ENCODE measurements around the gene LBHD1. TPM values are rescaled to one million over a fixed set of nuclear protein-coding genes. Genes with fewer than 3 reads are reported as not detected.

LBHD1 gene
- 1 to 10 TPM; 4.3 to 5.5 TPM for total RNA-seq

DNA sequence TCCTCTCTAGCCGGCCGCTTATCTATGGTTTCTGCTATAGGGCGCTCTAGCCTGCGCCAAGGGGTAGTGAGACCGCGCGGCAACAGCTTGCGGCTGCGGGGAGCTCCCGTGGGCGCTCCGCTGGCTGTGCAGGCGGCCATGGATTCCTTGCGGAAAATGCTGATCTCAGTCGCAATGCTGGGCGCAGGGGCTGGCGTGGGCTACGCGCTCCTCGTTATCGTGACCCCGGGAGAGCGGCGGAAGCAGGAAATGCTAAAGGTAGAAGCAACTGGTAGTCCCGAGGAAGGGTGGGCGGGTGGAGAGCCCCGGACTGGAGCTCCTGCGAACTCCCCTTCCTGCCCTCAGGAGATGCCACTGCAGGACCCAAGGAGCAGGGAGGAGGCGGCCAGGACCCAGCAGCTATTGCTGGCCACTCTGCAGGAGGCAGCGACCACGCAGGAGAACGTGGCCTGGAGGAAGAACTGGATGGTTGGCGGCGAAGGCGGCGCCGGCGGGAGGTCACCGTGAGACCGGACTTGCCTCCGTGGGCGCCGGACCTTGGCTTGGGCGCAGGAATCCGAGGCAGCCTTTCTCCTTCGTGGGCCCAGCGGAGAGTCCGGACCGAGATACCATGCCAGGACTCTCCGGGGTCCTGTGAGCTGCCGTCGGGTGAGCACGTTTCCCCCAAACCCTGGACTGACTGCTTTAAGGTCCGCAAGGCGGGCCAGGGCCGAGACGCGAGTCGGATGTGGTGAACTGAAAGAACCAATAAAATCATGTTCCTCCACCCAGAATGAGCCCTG lies at the start of gene LBHD1, which contains the start of gene UQCC3:
TSS of gene LBHD1 (minus strand) at position 660 of the 782 bp plus-strand sequence. CDS start 2,236 bp downstream, outside the sequence.
TSS of gene UQCC3 (plus strand) at position 66 of the 782 bp plus-strand sequence. CDS start at position 139, 73 bp downstream.

GRCh38 chr11:62707277-62707861 lies 35.3 kb upstream of the LBHD1 start, which contains the start of the genes BSCL2 and GNG3:
Gene BSCL2 (minus strand): TSS chr11:62707424. CDS start chr11:62707195, 229 bp downstream.
Gene GNG3 (plus strand): TSS chr11:62707676. CDS start chr11:62708296, 620 bp downstream.

DNA sequence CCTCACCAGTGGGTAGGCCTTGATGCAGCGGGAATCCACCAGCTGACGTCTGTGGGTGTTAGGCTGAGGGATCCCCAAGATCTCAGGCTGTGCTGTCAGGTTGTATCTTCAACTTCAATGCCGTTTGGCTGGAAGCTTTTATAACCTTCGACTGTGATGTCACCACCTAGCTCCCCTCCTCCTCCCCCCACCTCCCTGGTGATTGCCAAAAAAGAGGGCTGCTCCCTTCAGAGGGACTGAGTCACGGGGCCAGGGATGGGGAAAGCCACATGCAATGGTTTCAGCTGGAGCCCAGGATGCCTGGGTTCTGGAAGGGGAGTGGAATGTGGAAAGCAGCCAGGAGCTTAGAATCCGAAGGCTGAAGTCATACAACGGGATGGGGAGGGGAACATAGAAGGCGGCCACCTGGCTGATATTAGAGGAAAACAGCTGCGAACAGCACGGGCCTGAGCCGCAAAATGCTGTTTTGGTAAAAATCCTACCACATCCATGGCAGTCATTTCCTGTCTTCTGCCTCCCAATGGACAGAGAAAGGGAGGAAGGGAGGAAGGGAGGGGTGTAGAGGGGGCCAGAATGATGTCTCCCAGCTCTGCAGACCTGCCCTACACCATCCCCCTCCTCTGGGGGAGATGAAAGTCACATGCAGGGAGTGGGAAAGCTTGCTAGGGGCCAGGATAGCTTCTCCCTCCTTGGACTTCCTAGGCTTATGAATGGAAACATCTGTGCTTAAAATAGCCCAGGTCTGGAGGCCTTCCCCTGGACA lies 17.5 kb upstream of the LBHD1 start, which contains the start of gene LRRN4CL:
TSS of gene LRRN4CL (minus strand) at position 110 of the 763 bp plus-strand sequence. CDS start 1,022 bp downstream, outside the sequence.

GRCh38 chr11:62678770-62679696 lies 7.0 kb upstream of the LBHD1 start, which contains the start of gene UBXN1:
Gene UBXN1 (minus strand): TSS chr11:62679073. CDS start chr11:62678923, 150 bp downstream.

DNA sequence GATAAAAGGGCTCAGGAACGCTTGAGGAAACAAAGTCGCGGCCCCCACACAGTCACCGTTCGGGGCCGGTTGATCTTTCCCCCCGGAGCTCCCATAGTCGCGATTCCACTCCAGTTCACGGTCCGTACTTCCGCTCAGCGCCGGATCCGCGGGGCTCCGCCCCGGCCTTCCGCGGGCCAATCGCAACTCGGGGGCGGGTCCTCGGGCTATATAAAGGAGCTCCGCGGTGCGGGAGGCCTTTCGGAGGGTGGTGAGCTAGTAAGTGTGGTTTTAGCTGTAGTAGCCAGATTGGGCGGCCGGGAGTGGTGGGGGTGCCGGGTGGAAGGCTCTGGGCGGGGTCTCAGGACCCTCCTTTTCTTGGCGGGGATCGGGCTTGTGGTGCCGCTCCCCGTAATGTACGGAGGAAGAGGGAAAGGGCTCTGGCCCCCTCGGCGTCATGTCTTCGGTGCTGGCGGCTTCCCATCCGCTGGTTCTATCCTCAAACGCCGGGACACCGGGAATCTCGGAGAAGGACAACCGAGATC lies 6.9 kb downstream of the LBHD1 start, which contains the start of the genes C11orf98 and CSKMT:
TSS of gene C11orf98 (minus strand) at position 136 of the 524 bp plus-strand sequence. CDS start at position 95, 41 bp downstream.
TSS of gene CSKMT (plus strand) at position 238 of the 524 bp plus-strand sequence. CDS start 568 bp downstream, outside the sequence.

DNA sequence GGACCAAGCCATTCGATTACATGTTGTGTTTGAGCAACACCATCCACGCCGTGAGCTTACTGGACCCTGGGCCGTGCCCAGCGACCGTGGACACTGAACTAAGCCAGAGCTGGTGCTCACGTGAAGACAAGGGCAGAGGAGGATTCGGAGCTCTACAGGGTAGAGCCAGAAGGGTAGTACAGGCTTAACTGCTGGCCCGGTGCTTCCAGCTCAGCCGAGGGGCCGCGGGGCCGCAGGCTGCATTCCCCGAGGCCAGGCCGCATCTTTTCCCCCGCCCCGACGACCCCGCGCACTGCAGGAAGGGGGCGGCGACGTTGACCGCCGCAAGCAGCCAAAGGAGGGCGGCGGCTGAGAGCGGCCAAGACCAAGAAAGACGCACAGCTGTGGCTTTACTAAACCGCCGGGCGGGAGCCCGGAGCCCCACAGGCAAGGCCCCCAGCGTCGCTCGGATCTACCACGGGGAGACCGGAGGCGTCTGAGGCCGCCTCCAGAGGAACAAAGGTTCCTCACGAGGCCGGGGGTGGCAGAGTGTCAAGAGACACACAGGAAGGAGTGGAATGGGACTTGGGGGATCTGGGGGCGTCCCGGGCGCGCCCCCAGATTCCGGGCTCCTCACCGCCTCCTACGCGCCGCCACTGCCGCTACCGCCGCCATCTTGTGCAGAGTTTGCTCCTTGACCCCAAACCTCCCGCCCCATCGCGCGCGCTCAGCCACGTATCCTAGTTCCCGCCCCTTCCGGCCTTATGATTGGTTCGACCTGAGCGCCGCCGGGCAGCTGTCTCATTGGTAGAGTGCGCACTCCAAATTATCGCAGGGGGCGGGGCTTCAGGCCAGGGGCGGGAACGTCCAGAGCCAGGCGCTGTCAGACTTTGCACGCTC lies 25.9 kb downstream of the LBHD1 start, which contains the start of gene GANAB:
TSS of gene GANAB (minus strand) at position 668 of the 879 bp plus-strand sequence. CDS start at position 654, 14 bp downstream.

GRCh38 chr11:62621567-62622470 lies 50.2 kb downstream of the LBHD1 start, which contains the start of gene B3GAT3:
Gene B3GAT3 (minus strand): TSS chr11:62621986. CDS start chr11:62621947, 39 bp downstream.

Small RNA genes lying within 50 kb of the gene (small RNA-seq; reads per million reads assigned to genes)
- gene SNORA57, result 0 reads per million in 2 donors

Other genes starting within 250 kb of the LBHD1 start
- gene AHNAK, start 125.5 kb downstream of the LBHD1 start, total RNA-seq, result 100 to 1,000 TPM; 261 to 266 TPM
- gene EEF1G, start 98.4 kb downstream of the LBHD1 start, total RNA-seq, result 100 to 1,000 TPM; 357 to 708 TPM
- gene TUT1, start 80.7 kb downstream of the LBHD1 start, total RNA-seq, result 1 to 10 TPM; 6.5 to 7.0 TPM
- 100 to 1,000 TPM; 102 to 164 TPM for gene MTA2, start 70.4 kb downstream of the LBHD1 start, total RNA-seq
- gene EML3, start 59.5 kb downstream of the LBHD1 start, total RNA-seq, result 10 to 100 TPM; 15.3 to 19.3 TPM
- gene ROM1, start 59.0 kb downstream of the LBHD1 start, total RNA-seq, result 1 to 10 TPM in 1 of 2 donors, under 1 TPM in 1; 1.00 to 1.0 TPM
- gene B3GAT3, start 50.3 kb downstream of the LBHD1 start, total RNA-seq, result 10 to 100 TPM; 50.3 to 51.3 TPM
- 100 to 1,000 TPM; 140 to 155 TPM for gene GANAB, start 25.7 kb downstream of the LBHD1 start, total RNA-seq
- 10 to 100 TPM; 26.2 to 28.0 TPM for gene INTS5, start 19.0 kb downstream of the LBHD1 start, total RNA-seq
- 10 to 100 TPM; 26.5 to 36.0 TPM for gene C11orf98, start 7.1 kb downstream of the LBHD1 start, total RNA-seq
- 1 to 10 TPM; 6.7 to 7.6 TPM for gene CSKMT, start 7.0 kb downstream of the LBHD1 start, total RNA-seq
- 1 to 10 TPM; 5.9 to 7.3 TPM for gene UQCC3, start 594 bp downstream of the LBHD1 start, total RNA-seq
- gene UBXN1, start 6.8 kb upstream of the LBHD1 start, total RNA-seq, result 10 to 100 TPM; 59.2 to 83.9 TPM
- 1 to 10 TPM; 1.0 to 1.3 TPM for gene LRRN4CL, start 17.3 kb upstream of the LBHD1 start, total RNA-seq
- 10 to 100 TPM; 70.3 to 71.9 TPM for gene BSCL2, start 35.2 kb upstream of the LBHD1 start, total RNA-seq
- not detected for gene GNG3, start 35.4 kb upstream of the LBHD1 start, total RNA-seq
- gene HNRNPUL2, start 55.2 kb upstream of the LBHD1 start, total RNA-seq, result 10 to 100 TPM in 1 of 2 donors, 1 to 10 TPM in 1; 5.7 to 10.3 TPM
- gene TTC9C, start 56.2 kb upstream of the LBHD1 start, total RNA-seq, result 10 to 100 TPM; 27.2 to 33.6 TPM
- gene ZBTB3, start 81.9 kb upstream of the LBHD1 start, total RNA-seq, result 10 to 100 TPM in 1 of 2 donors, 1 to 10 TPM in 1; 6.3 to 14.5 TPM
- 10 to 100 TPM; 37.9 to 72.9 TPM for gene POLR2G, start 89.3 kb upstream of the LBHD1 start, total RNA-seq
- 10 to 100 TPM; 28.0 to 31.0 TPM for gene TAF6L, start 99.1 kb upstream of the LBHD1 start, total RNA-seq
- 10 to 100 TPM; 50.3 to 60.6 TPM for gene TMEM179B, start 115.1 kb upstream of the LBHD1 start, total RNA-seq
- 10 to 100 TPM; 14.5 to 23.0 TPM for gene TMEM223, start 119.7 kb upstream of the LBHD1 start, total RNA-seq
- gene NXF1, start 133.2 kb upstream of the LBHD1 start, total RNA-seq, result 10 to 100 TPM; 31.7 to 32.0 TPM
- gene STX5, start 159.8 kb upstream of the LBHD1 start, total RNA-seq, result 10 to 100 TPM; 22.0 to 26.5 TPM
- not detected for gene TEX54, start 160.6 kb upstream of the LBHD1 start, total RNA-seq
- 10 to 100 TPM; 33.7 to 87.9 TPM for gene WDR74, start 167.3 kb upstream of the LBHD1 start, total RNA-seq
- gene SLC3A2, start 208.6 kb upstream of the LBHD1 start, total RNA-seq, result 100 to 1,000 TPM; 486 to 693 TPM
- 1 to 10 TPM in 1 of 2 donors, under 1 TPM in 1; under 0.01 to 1.3 TPM for gene CHRM1, start 249.1 kb upstream of the LBHD1 start, total RNA-seq

Measured in melanocyte of skin (primary cell).